COLO668 (cell line): Measurements from ENCODE around the gene GYG2.
A peak's percentile ranks its signal among the peaks of the same experiment; 100 is the strongest.
"Not testable (repeated sequence)": the region's sequence is repeated elsewhere in the genome, so short reads cannot be mapped to it uniquely, and the experiment has no call there.

Experiments
- DNase-seq: peaks from one replicate; lab custom pipeline; 2025; ENCODE audit not compliant: unreplicated experiment; lab: John Stamatoyannopoulos, UW

The GYG2 gene

GRCh38 chrX:2828344-2828958 is at the start of gene GYG2:
TSS of gene GYG2 (plus strand) at chrX:2828930. CDS start at chrX:2830189, 1,259 bp downstream.
- DNase-seq, result peak; percentile 10

GRCh38 chrX:2780472-2781225 is 48.1 kb upstream of the GYG2 start:
- DNase-seq, result peak; percentile 52

GRCh38 chrX:2781226-2781571 is 47.5 kb upstream of the GYG2 start:
- DNase-seq, result peak; percentile 51

- DNase-seq, result peak; percentile 2
Measured at GRCh38 chrX:2781698-2782097, 47.0 kb upstream of the GYG2 start.

GRCh38 chrX:2782171-2782570 is 46.6 kb upstream of the GYG2 start:
- DNase-seq, result no peak

- no peak for DNase-seq
Measured at GRCh38 chrX:2782778-2783177, 46.0 kb upstream of the GYG2 start.

- DNase-seq, result no peak
Measured at GRCh38 chrX:2784026-2784425, 44.7 kb upstream of the GYG2 start.

- DNase-seq, result no peak
Measured at GRCh38 chrX:2785538-2785937, 43.2 kb upstream of the GYG2 start.

- DNase-seq, result no peak
Measured at GRCh38 chrX:2788980-2789379, 39.8 kb upstream of the GYG2 start.

GRCh38 chrX:2789569-2789968 is 39.2 kb upstream of the GYG2 start:
- no peak for DNase-seq

- no peak for DNase-seq
Measured at GRCh38 chrX:2793752-2794151, 35.0 kb upstream of the GYG2 start.

GRCh38 chrX:2794336-2794735 is 34.4 kb upstream of the GYG2 start:
- no peak for DNase-seq

GRCh38 chrX:2796808-2797207 is 31.9 kb upstream of the GYG2 start:
- DNase-seq, result not testable (repeated sequence)

GRCh38 chrX:2799369-2799768 is 29.4 kb upstream of the GYG2 start:
- DNase-seq, result no peak

- not testable (repeated sequence) for DNase-seq
Measured at GRCh38 chrX:2799980-2800379, 28.8 kb upstream of the GYG2 start.

- DNase-seq, result no peak
Measured at GRCh38 chrX:2801223-2801622, 27.5 kb upstream of the GYG2 start.

- not testable (repeated sequence) for DNase-seq
Measured at GRCh38 chrX:2802376-2803090, 26.2 kb upstream of the GYG2 start.

GRCh38 chrX:2803486-2803885 is 25.2 kb upstream of the GYG2 start:
- not testable (repeated sequence) for DNase-seq

- not testable (repeated sequence) for DNase-seq
Measured at GRCh38 chrX:2804106-2804843, 24.5 kb upstream of the GYG2 start.

- DNase-seq, result not testable (repeated sequence)
Measured at GRCh38 chrX:2804858-2805257, 23.9 kb upstream of the GYG2 start.

- no peak for DNase-seq
Measured at GRCh38 chrX:2811271-2811670, 17.5 kb upstream of the GYG2 start.
